H1 (cell line): Measurements from ENCODE around the gene UFSP1. TPM values are rescaled to one million over a fixed set of nuclear protein-coding genes. Genes with fewer than 3 reads are reported as not detected.

Experiments
- CTCF ChIA-PET: fragments of 300-600 bp; sonication (Branson Sonifier 250); formaldehyde crosslinking; loops from one replicate; lab custom pipeline; 2021; ENCODE audit not compliant: partially characterized antibody; lab: Charles Lee
- POLR2A ChIA-PET: fragments of 300-600 bp; sonication (Branson Sonifier 250); formaldehyde crosslinking; loops from one replicate; lab custom pipeline; 2021; ENCODE audit warnings: inconsistent platforms; ENCODE audit not compliant: partially characterized antibody; lab: Charles Lee
- DNase-seq, 2 experiments: peaks; one replicate each; pipeline versions ENCODE4 v3.0.0 to v3.0.0-alpha.2; 2010 to 2022; ENCODE audit warnings: low spot score in 2 of 2, low read depth in 1 of 2, mixed read lengths in 1 of 2
- FAIRE-seq: peaks from 2 replicates; lab custom pipeline; 2011; peaks lifted over from hg19 to GRCh38; lab: Jason Lieb, UNC
- H2AFZ ChIP-seq: 2 replicates; pipeline ENCODE4 v1.8.1; 2012; ENCODE audit warnings: low read length, inconsistent platforms
- H2AK5ac ChIP-seq: 2 replicates; pipeline ENCODE4 v1.6.1; 2013; ENCODE audit warnings: low read depth, low read length
- H2BK120ac ChIP-seq: replicated peaks from 2 replicates; pipeline ENCODE3; 2013; ENCODE audit warnings: low read depth, low read length, inconsistent platforms
- H2BK12ac ChIP-seq: 2 replicates; pipeline ENCODE4 v1.6.1; 2013; ENCODE audit warnings: low read depth, low read length
- H2BK15ac ChIP-seq: 2 replicates; pipeline ENCODE4 v1.6.1; 2013; ENCODE audit warnings: low read length
- H2BK20ac ChIP-seq: 2 replicates; pipeline ENCODE4 v1.6.1; 2013; ENCODE audit warnings: low read length
- H2BK5ac ChIP-seq: 2 replicates; pipeline ENCODE4 v1.6.1; 2013; ENCODE audit warnings: low read depth, low read length
- H3K14ac ChIP-seq: 2 replicates; pipeline ENCODE4 v1.6.1; 2013; ENCODE audit warnings: inconsistent platforms; ENCODE audit not compliant: insufficient read length
- H3K18ac ChIP-seq: 2 replicates; pipeline ENCODE4 v1.6.1; 2013; ENCODE audit warnings: low read length; ENCODE audit errors: extremely low read depth
- H3K23ac ChIP-seq: 2 replicates; pipeline ENCODE4 v1.6.1; 2013; ENCODE audit warnings: inconsistent platforms; ENCODE audit not compliant: insufficient read length
- H3K23me2 ChIP-seq: 2 replicates; pipeline ENCODE4 v1.6.1; 2013; ENCODE audit warnings: low read depth, low read length
- H3K27ac ChIP-seq: 2 replicates; pipeline ENCODE4 v1.6.1; 2011; ENCODE audit warnings: low read depth, low read length, inconsistent platforms
- H3K27me3 ChIP-seq, 4 experiments: replicated peaks in 1 of 4; 1 replicate in 1 of 4; 2 replicates in 3 of 4; pipeline versions ENCODE4 v1.6.1 to v1.8.1; 2011 to 2013; ENCODE audit warnings: low read length in 3 of 4, mild to moderate bottlenecking in 3 of 4, inconsistent platforms in 2 of 4, mixed read lengths in 2 of 4, moderate library complexity in 1 of 4; ENCODE audit not compliant: control insufficient read depth in 3 of 4, insufficient read depth in 3 of 4; ENCODE audit errors: extremely low read depth in 1 of 4
- H3K36me3 ChIP-seq, 4 experiments: 2 replicates each; pipeline versions ENCODE4 v1.6.1 to v1.8.1; 2011 to 2013; ENCODE audit warnings: mild to moderate bottlenecking in 4 of 4, low read length in 3 of 4, moderate library complexity in 2 of 4, control low read depth in 1 of 4, inconsistent platforms in 1 of 4; ENCODE audit not compliant: insufficient read depth in 4 of 4, control insufficient read depth in 2 of 4
- H3K4ac ChIP-seq: replicated peaks from 2 replicates; pipeline ENCODE3; 2013; ENCODE audit warnings: low read length, low read depth, mixed read lengths, inconsistent platforms; ENCODE audit not compliant: insufficient read length
- H3K4me1 ChIP-seq, 4 experiments: replicated peaks in 1 of 4; 1 replicate in 1 of 4; 2 replicates in 3 of 4; pipeline versions ENCODE4 v1.6.1 to v1.8.1; 2011 to 2013; ENCODE audit warnings: low read length in 3 of 4, inconsistent platforms in 2 of 4, mixed read lengths in 1 of 4; ENCODE audit not compliant: insufficient read depth in 4 of 4, control insufficient read depth in 3 of 4
- H3K4me2 ChIP-seq, 2 experiments: 2 replicates each; pipeline versions ENCODE4 v1.6.1 to v1.8.1; 2011 to 2013; ENCODE audit warnings: low read depth in 2 of 2, low read length in 2 of 2, control low read depth in 1 of 2, inconsistent platforms in 1 of 2, mild to moderate bottlenecking in 1 of 2; ENCODE audit not compliant: insufficient read depth in 1 of 2
- H3K4me3 ChIP-seq, 4 experiments: fragments of 200-600, 300-600 bp in 1 of 4; sonication (generic), shearing (Covaris generic), sonication (Bioruptor Twin) in 1 of 4; 2 replicates each; pipeline versions ENCODE4 v1.5.1 to v1.8.1; 2011 to 2016; ENCODE audit warnings: low read length in 4 of 4, low read depth in 3 of 4, control low read depth in 2 of 4, inconsistent platforms in 2 of 4, mild to moderate bottlenecking in 2 of 4, mixed read lengths in 1 of 4, moderate library complexity in 1 of 4; ENCODE audit not compliant: insufficient read depth in 2 of 4; ENCODE audit errors: extremely low read depth in 1 of 4
- H3K56ac ChIP-seq: replicated peaks from 2 replicates; pipeline ENCODE3; 2013; ENCODE audit warnings: low read depth, mild to moderate bottlenecking, mixed read lengths, low read length, inconsistent platforms; ENCODE audit not compliant: insufficient read length
- H3K79me1 ChIP-seq: 2 replicates; pipeline ENCODE4 v1.6.1; 2013; ENCODE audit warnings: low read depth, low read length, control low read depth
- H3K79me2 ChIP-seq, 2 experiments: 2 replicates each; pipeline versions ENCODE4 v1.6.1 to v1.8.1; 2012 to 2013; ENCODE audit warnings: low read length in 2 of 2, mild to moderate bottlenecking in 2 of 2, inconsistent platforms in 1 of 2; ENCODE audit not compliant: insufficient read depth in 2 of 2, control insufficient read depth in 1 of 2
- H3K9ac ChIP-seq, 4 experiments: replicated peaks in 1 of 4; 1 replicate in 1 of 4; 2 replicates in 3 of 4; pipeline versions ENCODE4 v1.6.1 to v1.8.1; 2011 to 2013; ENCODE audit warnings: low read depth in 3 of 4, low read length in 3 of 4, control low read depth in 2 of 4, mild to moderate bottlenecking in 2 of 4, moderate library complexity in 2 of 4, inconsistent platforms in 1 of 4; ENCODE audit errors: extremely low read depth in 1 of 4
- H3K9me3 ChIP-seq, 2 experiments: 2 replicates each; pipeline versions ENCODE4 v1.6.1 to v1.8.1; 2012 to 2013; ENCODE audit warnings: mild to moderate bottlenecking in 2 of 2, moderate library complexity in 2 of 2, control low read depth in 1 of 2, inconsistent platforms in 1 of 2, low read depth in 1 of 2, low read length in 1 of 2, mixed read lengths in 1 of 2; ENCODE audit not compliant: insufficient read depth in 2 of 2
- H4K20me1 ChIP-seq, 2 experiments: replicated peaks in 1 of 2; 2 replicates each; pipeline versions ENCODE3 to v1.8.1; 2011 to 2013; ENCODE audit warnings: inconsistent platforms in 2 of 2, low read length in 2 of 2, mild to moderate bottlenecking in 1 of 2; ENCODE audit not compliant: insufficient read depth in 2 of 2, control insufficient read depth in 1 of 2
- H4K5ac ChIP-seq: 2 replicates; pipeline ENCODE4 v1.6.1; 2013; ENCODE audit warnings: low read length, low read depth, mixed read lengths, inconsistent platforms; ENCODE audit not compliant: insufficient read length
- H4K8ac ChIP-seq: 2 replicates; pipeline ENCODE4 v1.8.0; 2013; ENCODE audit warnings: mild to moderate bottlenecking, moderate library complexity, low read length, inconsistent platforms; ENCODE audit not compliant: insufficient read depth; ENCODE audit errors: extremely low read depth
- H4K91ac ChIP-seq: replicated peaks from 2 replicates; pipeline ENCODE3; 2013; ENCODE audit warnings: low read length, mixed read lengths, inconsistent platforms; ENCODE audit not compliant: insufficient read length
- CHD1 ChIP-seq: IDR thresholded peaks from 2 replicates; pipeline ENCODE4 v1.6.1; 2012; ENCODE audit warnings: low read depth, low read length, improper control_type of control experiment
- CTBP2 ChIP-seq: IDR thresholded peaks from 2 replicates; pipeline ENCODE4 v1.7.0; 2011; ENCODE audit warnings: borderline replicate concordance, mild to moderate bottlenecking, moderate library complexity, mixed read lengths, low read length; ENCODE audit not compliant: insufficient read depth, insufficient read length
- EZH2 ChIP-seq: fragments of 200-600 bp; sonication (generic); IDR thresholded peaks from 2 replicates; pipeline ENCODE4 v1.7.1; 2012; ENCODE audit warnings: low read depth, mild to moderate bottlenecking, moderate library complexity, low read length, inconsistent platforms; ENCODE audit not compliant: severe bottlenecking
- HDAC6 ChIP-seq: IDR thresholded peaks from one replicate; pipeline ENCODE4 v1.7.1; 2012; ENCODE audit warnings: low read depth, mild to moderate bottlenecking, inconsistent platforms, low read length, moderate library complexity
- KDM1A ChIP-seq: fragments of 200-600, 300-600 bp; sonication (generic); IDR thresholded peaks from 2 replicates; pipeline ENCODE4 v1.7.1; 2016; ENCODE audit warnings: mild to moderate bottlenecking, low read length, borderline replicate concordance
- KDM4A ChIP-seq: IDR thresholded peaks from one replicate; pipeline ENCODE4 v1.7.1; 2012; ENCODE audit warnings: low read depth, mild to moderate bottlenecking, moderate library complexity, low read length, inconsistent platforms; ENCODE audit not compliant: severe bottlenecking
- PHF8 ChIP-seq: fragments of 200-600 bp; sonication (generic); conservative IDR thresholded peaks from 2 replicates; pipeline ENCODE4 v1.7.1; 2012; ENCODE audit warnings: low read depth, mild to moderate bottlenecking, inconsistent platforms, low read length, moderate library complexity
- POLR2AphosphoS5 ChIP-seq: IDR thresholded peaks from 2 replicates; pipeline ENCODE4 v1.6.1; 2011; ENCODE audit warnings: low read depth, low read length
- RAD21 ChIP-seq, 2 experiments: IDR thresholded peaks in 1 of 2; conservative IDR thresholded peaks in 1 of 2; 2 replicates each; pipeline ENCODE4 v1.6.1; 2011; ENCODE audit warnings: low read depth in 2 of 2, low read length in 2 of 2, improper control_type of control experiment in 1 of 2, inconsistent platforms in 1 of 2, mild to moderate bottlenecking in 1 of 2, moderate library complexity in 1 of 2
- TBP ChIP-seq: IDR thresholded peaks from 2 replicates; pipeline ENCODE4 v1.6.1; 2011; ENCODE audit warnings: low read depth, low read length, improper control_type of control experiment
- TCF12 ChIP-seq: IDR thresholded peaks from 2 replicates; pipeline ENCODE4 v1.6.1; 2011; ENCODE audit warnings: low read depth, mild to moderate bottlenecking, low read length
- WGBS, 2 experiments: shearing (Covaris generic) in 1 of 2; methylation state at CpG; one replicate each; pipeline versions ENCODE4 v1.1.6 to v1.1.7; 2013 to 2015; ENCODE audit warnings: low lambda C conversion rate in 2 of 2, mixed read lengths in 2 of 2, inconsistent platforms in 1 of 2, low coverage in 1 of 2, missing lambda C conversion rate in 1 of 2; ENCODE audit not compliant: insufficient replicate concordance in 2 of 2, insufficient coverage in 1 of 2, insufficient read length in 1 of 2; ENCODE audit errors: extremely low coverage in 1 of 2, missing lambda C conversion rate in 1 of 2; 5-methylcytosine and 5-hydroxymethylcytosine counted together
- polyA plus RNA-seq, 7 experiments: library from polyadenylated mRNA; depleted of rRNA in 3 of 7; stranded (reverse) in 5 of 7; unstranded in 2 of 7; fragments of >200 nt in 5 of 7; fragments of 200-250 nt in 2 of 7; gene quantifications; 1 replicate in 5 of 7; 2 replicates in 1 of 7; 4 replicates in 1 of 7; pipeline versions ENCODE4 v1.2.1 to v1.2.3, GENCODE V29; 2011 to 2013; ENCODE audit warnings: missing spikeins in 2 of 7, mixed read lengths in 2 of 7
- total RNA-seq: library from RNA; stranded (reverse); fragmentation: NEBNext Ultra II Directional; extraction: Animal tissue kit (Norgen Biotek cat#: 25700); gene quantifications from 2 replicates; pipeline ENCODE4 v1.2.1, GENCODE V29; 2021

The UFSP1 gene
- total and polyA plus RNA-seq, 2 of the 8 experiments (the other 6 are each of a cell fraction or from before 2014, with no cell fraction given) = 1.6 to 4.3 TPM

DNA sequence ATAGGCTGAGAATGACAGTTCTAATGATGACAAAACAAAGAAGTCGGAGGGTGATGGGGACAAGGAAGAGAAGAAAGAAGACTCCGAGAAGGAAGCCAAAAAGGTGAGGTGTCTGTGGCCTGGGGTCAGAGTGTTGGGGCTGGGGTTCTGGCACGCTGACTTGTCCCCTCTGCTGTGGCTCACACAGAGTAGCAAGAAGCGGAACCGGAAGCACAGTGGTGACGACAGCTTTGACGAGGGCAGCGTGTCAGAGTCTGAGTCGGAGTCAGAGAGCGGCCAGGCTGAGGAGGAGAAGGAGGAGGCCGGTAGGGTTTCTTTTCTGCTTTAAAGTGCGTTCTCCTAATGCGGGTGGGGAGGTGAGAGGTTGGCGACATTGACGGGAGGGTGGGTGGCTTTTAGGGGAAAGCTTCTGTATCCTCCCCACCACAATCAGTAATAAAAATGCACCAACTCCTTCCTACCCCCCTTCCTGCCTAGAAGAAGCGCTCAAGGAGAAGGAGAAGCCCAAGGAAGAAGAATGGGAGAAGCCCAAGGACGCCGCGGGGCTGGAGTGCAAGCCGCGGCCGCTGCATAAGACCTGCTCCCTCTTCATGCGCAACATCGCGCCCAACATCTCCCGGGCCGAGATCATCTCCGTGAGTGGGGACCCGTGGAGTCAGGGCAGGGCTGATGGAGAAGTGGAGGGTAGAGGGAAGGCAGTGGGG, 4.6 kb downstream of the UFSP1 start:
- Histone ChIP-seq H3K56ac (no peak overlapping the region), H3K9ac (no peak overlapping the region), H2BK120ac (no peak overlapping the region), H3K14ac (no peak overlapping the region), H3K9me3 (no peaks in the 10 kb centered on the region; a peak in 1 of 4 replicates), H3K27ac (no peak overlapping the region), H2BK15ac (no peak overlapping the region), H2BK5ac (no peak overlapping the region), H3K4me1 (peaks cover 0 to 18% (median 5%) of the 10 kb centered on the region in 4 experiments; a peak in 6 of 7 replicates), H3K27me3 (no peaks in the 10 kb centered on the region; a peak in 1 of 7 replicates), H4K5ac (no peak overlapping the region), H2AFZ (no peak overlapping the region), H3K79me1 (peaks cover 19% of the 10 kb centered on the region), H3K4me2 (no peak overlapping the region), H3K18ac (no peak overlapping the region), H3K79me2 (peaks cover 2 to 51% of the 10 kb centered on the region in 2 experiments; a peak in 3 of 4 replicates), H2BK12ac (no peak overlapping the region), H2BK20ac (no peak overlapping the region), H3K23me2 (peaks cover 16% of the 10 kb centered on the region; the same call in 1 of the 2 replicates), H4K91ac (no peak overlapping the region), H4K20me1 (peaks cover 23 to 28% of the 10 kb centered on the region in 2 experiments), H4K8ac (no peak overlapping the region), H3K23ac (no peak overlapping the region), H2AK5ac (no peak overlapping the region), H3K36me3 (peaks cover 53 to 80% (median 68%) of the 10 kb centered on the region in 4 experiments), H3K4ac (no peak overlapping the region), H3K4me3 (no peak overlapping the region)
- no peak for FAIRE-seq
- no peak for DNase-seq
- 87% methylated on average over 19 of the region's 29 CpGs; no CpG with 5 or more reads in 1 of the 2 experiments for WGBS, 2 experiments
- ChIA-PET POLR2A (interaction anchor here (10.1 kb wide), 1 partner anchor 11 kb away, joined by 313 read pairs; the partner anchor contains the start of genes SRRT and TRIP6), CTCF (interaction anchor here (2.6 to 3.4 kb wide), 2 partner anchors 9 to 84 kb away, joined by 8 to 14 read pairs; partner anchors contain the start of gene SRRT)
- no peak for TF ChIP-seq RAD21 (IDR thresholded peaks at IDR 0.05 in 1 of 2, conservative IDR thresholded peaks at IDR 0.05 in 1 of 2; ENCODE audit: low read depth in 2 of 2, low read length in 2 of 2)
- TF ChIP-seq EZH2 = no peak
- no peak for TF ChIP-seq HDAC6
- no peak for TF ChIP-seq TBP
- no peak for TF ChIP-seq KDM4A
- no peak for TF ChIP-seq CHD1
- no peak for TF ChIP-seq KDM1A
- no peak for TF ChIP-seq PHF8
- TF ChIP-seq POLR2AphosphoS5 = no peak
- TF ChIP-seq TCF12 = no peak
- no peak for TF ChIP-seq CTBP2
